K562 (cell line): ENCODE measurements around the gene N4BP3. TPM values are rescaled to one million over a fixed set of nuclear protein-coding genes. Genes with fewer than 3 reads are reported as not detected.

Experiments used
- HOMEZ ChIP-seq: fragments of 250-450 bp; sonication (Bioruptor Pico); IDR thresholded peaks from 2 replicates; pipeline ENCODE4 v1.4.0; 2020; ENCODE audit warnings: mild to moderate bottlenecking, moderate library complexity
- ZNF407 ChIP-seq: fragments of 450-650 bp; IDR thresholded peaks from 2 replicates; pipeline ENCODE4 v1.6.1; 2016; ENCODE audit warnings: low read depth
- polyA plus RNA-seq, 8 experiments: library from polyadenylated mRNA; depleted of rRNA in 4 of 8; stranded (reverse) in 5 of 8; unstranded in 3 of 8; fragments of >200 nt; fragmentation: Nextera tagmentation in 2 of 8; fragmentation: Illumina TruSeq in 1 of 8; extraction: Ambion mirVana in 2 of 8; extraction: Trizol in 1 of 8; gene quantifications; 2 replicates each; pipeline versions ENCODE4 v1.2.1 to v1.2.3, GENCODE V29; 2011 to 2014; ENCODE audit warnings: inconsistent platforms in 1 of 8, missing spikeins in 1 of 8
- total RNA-seq, 7 experiments: library from RNA; depleted of rRNA in 6 of 7; stranded (reverse); fragments of >200 nt in 6 of 7; fragmentation: Illumina TruSeq in 2 of 7; extraction: Trizol in 2 of 7; gene quantifications; 2 replicates each; pipeline versions ENCODE4 v1.2.1 to v1.2.3, GENCODE V29; 2011 to 2021; ENCODE audit warnings: low replicate concordance in 1 of 7
- TF ChIP-seq, protein P1 (sequence below), 2 experiments: fragments of 450-650 bp in 1 of 2; sonication (generic) in 1 of 2; formaldehyde crosslinking; conservative IDR thresholded peaks; 2 replicates each; pipeline versions ENCODE4 v1.4.0 to v1.8.1; 2020 to 2022; ENCODE audit warnings: mild to moderate bottlenecking in 1 of 2, missing genetic modification reagents in 1 of 2

The N4BP3 gene
- total and polyA plus RNA-seq, 9 of the 15 experiments (the other 6 are each of a cell fraction or from before 2014, with no cell fraction given), result 0.06 to 7.0 (median 2.4) TPM

- TF ChIP-seq ZNF407, result no peak
- TF ChIP-seq, protein P1, sequence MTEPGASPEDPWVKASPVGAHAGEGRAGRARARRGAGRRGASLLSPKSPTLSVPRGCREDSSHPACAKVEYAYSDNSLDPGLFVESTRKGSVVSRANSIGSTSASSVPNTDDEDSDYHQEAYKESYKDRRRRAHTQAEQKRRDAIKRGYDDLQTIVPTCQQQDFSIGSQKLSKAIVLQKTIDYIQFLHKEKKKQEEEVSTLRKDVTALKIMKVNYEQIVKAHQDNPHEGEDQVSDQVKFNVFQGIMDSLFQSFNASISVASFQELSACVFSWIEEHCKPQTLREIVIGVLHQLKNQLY (CRISPR knock-in tag; conservative IDR thresholded peaks at IDR 0.05), result no peak
- TF ChIP-seq HOMEZ, result no peak
Observed at GRCh38 chr5:178160176-178160575, 46.8 kb downstream of the N4BP3 start (continued).
